SW 1271 (cell line): Measurements from ENCODE around the gene SAMD13.
A peak's percentile ranks its signal among the peaks of the same experiment; 100 is the strongest.

Experiments used
- DNase-seq, 2 experiments: peaks; one replicate each; lab custom pipeline; 2025; lab: John Stamatoyannopoulos, UW

Gene SAMD13, protein sequence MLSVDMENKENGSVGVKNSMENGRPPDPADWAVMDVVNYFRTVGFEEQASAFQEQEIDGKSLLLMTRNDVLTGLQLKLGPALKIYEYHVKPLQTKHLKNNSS

DNA sequence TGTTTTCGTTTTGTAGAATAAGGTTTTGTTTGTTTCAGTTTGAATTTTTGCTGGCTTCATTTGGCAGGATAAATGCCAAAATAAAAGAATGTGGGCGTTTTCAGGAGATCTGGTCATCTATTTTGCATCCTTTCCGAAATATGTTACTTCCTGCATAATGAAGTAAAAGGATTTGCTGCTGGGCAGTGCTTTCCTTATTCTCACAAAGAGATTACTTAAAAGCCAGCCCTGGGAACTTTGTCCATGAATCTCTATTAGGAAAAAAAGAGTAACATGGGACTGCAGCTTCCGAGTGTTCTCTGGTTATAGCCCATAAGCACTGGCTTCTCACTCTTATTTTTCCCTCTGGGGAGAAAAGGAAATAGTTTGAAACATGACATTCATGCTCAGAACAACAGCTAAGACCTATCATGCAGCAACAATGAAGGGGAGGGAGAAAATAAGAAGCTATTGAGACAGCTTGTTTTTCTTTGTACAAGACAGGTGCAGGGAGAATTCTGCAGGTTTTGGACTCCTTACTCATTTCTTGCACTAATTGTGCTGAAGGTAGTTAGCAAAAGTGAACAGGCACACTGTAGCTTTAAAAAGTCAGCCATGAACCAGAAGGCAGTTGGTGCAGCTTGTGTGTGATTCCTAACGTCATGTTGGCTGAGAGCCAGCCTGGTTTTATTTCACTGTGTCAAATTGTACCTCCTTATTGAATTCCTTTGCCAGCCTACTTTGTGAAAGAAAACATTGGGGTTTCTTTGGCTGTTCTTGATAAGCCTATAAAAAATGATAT is at the start of gene SAMD13:
TSS of gene SAMD13 (plus strand) at position 705 of the 781 bp plus-strand sequence. CDS start 1,527 bp downstream, outside the sequence.
- peak in 1 of 2 experiments; percentile 33 for DNase-seq

DNA sequence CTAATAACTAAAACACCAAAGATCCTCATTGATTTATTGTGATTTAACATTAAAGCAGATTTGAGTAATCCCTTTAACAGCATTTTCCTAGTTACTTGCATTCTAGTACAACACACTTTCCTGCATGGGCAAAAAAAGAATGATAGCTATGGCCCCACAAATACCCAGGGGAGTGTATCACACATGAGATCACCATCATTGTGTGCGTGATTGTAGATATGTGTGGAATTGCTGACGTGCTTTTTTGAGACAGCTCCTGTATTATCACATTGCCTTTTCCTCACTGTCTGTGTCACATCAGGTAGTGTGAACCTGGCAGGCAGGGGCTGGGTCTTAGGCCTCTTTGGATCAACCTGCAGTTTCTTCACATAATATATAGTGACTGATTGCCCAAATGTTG is 48.5 kb upstream of the SAMD13 start:
- no peak for DNase-seq

DNA sequence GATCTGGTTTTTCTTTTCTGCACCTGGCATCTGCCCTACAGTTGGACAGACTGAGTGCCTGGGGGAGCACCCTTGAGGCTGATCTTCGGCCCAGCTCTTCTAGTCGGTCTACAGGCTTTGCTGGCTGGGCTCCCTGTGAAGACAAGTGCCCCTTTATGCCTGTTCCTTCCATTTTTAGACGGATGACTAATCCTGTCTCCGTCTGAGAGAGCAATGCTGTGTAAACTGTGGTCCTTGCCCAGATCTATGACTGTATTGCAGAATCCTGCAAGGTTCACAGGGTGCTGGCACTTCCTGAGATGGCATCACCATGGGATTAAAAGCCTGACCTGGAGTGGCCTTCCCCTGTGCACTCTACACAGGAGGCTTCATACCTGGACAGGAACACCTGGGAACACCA is 47.6 kb upstream of the SAMD13 start:
- peak; percentile 77 to 92 for DNase-seq

GRCh38 chr1:84254703-84255238 is 46.7 kb upstream of the SAMD13 start:
- DNase-seq, result no peak

GRCh38 chr1:84255582-84255981 is 45.9 kb upstream of the SAMD13 start:
- no peak for DNase-seq

DNA sequence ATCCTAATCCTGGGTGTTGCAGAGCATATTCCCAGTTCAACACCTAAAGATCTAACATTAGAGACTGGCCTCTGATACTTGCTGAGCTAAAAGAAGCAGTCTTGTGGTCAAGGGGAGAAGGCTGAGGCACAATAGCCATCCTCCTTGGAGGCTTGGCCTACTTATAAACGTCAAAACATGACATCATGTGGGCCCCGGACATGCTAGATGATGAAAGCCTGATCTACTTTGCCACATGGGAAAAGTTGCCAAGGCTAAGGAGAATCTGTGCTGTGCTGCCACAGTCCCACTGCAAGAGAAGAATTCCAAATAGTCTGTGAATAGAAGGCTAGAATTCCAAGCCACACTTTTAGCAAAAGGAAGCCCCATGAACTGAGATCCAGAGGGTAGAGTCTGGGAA is 43.9 kb upstream of the SAMD13 start:
- no peak for DNase-seq

DNA sequence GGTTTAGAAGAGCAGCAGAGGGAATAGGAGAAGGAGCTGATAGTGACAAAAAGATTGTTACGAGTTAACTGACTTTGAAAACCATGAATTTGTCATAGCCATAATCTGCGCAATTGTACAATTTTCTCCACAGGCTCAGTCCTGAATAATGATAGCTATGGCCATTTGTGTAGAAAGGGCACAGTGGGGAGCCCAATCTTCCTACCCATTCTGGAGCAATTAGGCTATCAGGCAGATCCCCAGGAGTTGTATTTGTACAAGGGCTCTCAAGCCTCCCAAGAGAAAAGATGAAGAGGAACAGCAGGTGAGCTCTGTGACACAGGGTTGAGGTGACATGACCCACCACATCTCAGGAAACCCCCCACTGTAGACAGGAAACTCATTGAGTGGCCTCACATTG is 42.1 kb upstream of the SAMD13 start:
- DNase-seq, result no peak

GRCh38 chr1:84259989-84260388 is 41.5 kb upstream of the SAMD13 start:
- DNase-seq, result no peak

DNA sequence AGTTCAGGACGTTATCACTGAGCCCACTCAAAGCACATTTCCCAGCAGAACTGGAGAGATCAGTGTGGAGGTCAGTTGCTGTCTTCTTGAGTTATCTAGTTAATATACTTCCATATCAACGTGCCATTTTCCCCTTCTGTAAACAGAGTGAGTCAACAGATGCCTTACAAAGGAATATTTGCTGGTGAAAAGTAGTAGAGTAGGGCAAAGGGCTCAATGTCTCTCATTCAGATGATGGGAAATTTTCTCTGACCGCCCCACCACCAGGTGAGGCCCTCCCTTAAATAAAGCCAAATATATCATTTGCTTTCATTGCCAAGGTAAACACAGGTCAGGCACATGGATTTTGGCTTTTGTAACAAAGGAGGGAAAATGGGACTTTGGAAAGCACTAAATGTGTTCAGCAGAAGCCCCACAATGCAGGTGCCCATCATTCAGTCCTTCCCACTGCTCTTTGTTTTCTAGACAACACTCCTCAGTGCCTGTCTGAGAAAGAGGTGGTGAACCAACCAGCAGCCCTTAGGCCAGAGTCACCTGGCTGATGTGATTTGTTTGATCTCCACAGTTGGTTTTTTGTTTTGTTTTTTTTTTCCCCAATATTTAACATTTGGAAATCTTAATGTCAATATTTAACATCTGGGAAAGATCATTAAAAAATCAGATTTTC is 40.5 kb upstream of the SAMD13 start:
- DNase-seq, result no peak

- DNase-seq, result no peak
These were observed 36.5 kb upstream of the SAMD13 start for GRCh38 chr1:84264961-84265360.

- no peak for DNase-seq
These were observed 35.6 kb upstream of the SAMD13 start for GRCh38 chr1:84265867-84266266.

- DNase-seq, result no peak
These were observed 34.8 kb upstream of the SAMD13 start for GRCh38 chr1:84266748-84267147.

- no peak for DNase-seq
These were observed 34.0 kb upstream of the SAMD13 start for GRCh38 chr1:84267476-84267875.

DNA sequence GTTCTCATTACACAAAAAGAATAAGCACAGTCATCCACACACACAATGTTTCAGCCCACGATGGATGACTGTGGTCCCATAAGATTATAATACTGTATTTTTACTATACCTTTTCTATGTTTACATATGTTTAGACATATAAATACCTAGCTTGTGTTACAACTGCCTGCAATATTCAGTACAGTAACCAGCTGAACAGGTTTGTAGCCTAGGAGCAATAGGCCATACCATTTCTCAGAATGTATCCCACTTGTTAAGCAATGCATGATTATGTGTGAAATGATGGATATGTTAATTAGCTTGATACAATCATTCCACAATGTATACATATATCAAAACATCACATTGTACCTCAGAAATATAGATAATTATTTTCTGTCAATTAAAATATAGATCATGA is 33.2 kb upstream of the SAMD13 start:
- no peak for DNase-seq

GRCh38 chr1:84269306-84269705 is 32.2 kb upstream of the SAMD13 start:
- no peak for DNase-seq

- no peak for DNase-seq
These were observed 29.9 kb upstream of the SAMD13 start for GRCh38 chr1:84271441-84272151.

DNA sequence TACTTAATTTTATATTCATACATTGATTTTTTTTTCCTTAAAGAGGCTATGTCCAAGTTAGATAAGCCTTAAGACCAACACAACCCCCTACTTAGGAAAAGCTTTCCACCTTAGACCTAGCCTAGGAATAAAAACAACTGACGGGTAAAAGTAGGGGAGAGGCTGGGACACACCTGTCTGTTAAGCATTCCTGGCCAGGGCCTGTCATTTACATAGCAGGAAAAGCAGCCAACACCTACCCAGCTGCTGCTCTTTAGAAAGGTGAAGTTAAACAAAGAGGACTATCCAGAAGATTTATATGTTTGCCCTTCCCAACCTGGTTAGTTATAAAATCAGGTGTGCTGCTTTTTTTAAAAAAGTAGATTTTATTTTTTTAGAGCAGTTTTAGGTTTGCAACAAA is 29.1 kb upstream of the SAMD13 start:
- no peak for DNase-seq

DNA sequence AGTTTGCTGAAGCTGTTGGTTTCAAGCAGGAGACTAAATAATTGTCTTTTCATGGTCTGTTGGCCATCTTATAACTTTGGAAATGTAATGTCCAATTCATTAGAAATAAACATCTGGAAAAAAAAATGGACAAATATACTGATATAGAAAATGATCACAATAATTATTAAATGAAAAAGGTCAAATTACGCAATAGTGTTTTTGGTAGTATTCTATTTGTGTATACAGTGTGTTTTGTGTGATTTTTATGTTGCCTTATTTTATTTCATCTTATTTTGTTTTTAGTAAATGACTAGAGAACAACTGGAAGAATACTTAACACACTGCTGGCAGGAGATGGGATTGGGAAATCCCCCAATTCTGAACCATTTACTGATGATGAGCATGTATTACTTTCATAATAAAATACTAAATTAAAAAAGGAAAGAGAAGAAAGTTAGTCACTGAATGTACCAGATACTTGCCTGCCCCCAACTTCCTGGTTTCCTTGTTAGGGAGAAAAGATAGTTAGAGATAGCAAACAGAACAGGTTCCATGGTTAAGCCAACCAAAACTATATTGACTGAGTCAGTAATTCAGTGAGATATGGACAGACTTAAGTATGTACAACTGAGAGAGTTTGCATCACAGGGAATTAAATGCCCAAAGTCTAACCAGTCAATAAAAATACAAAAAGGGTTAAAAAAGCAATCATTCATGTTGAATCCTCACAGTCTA is 24.0 kb upstream of the SAMD13 start:
- no peak for DNase-seq

DNA sequence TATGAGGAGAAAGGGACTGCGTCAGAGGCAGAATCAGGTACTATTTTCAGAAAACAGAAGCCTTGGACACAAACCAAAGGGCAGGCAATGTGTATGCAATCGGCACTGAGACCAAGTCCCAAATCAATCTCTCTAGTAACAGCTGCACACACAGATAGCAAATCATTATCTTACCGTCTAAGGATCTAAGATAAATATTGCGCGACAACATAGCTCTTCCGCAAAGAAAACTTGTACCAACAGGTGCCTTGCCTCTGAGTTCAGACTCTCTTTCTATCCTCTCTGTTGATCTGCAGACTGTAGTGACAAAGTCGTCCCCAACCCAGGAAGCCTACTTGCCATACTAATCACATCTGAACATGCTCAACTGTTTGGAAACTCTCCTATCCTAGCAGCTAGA is 22.6 kb upstream of the SAMD13 start:
- DNase-seq, result no peak

DNA sequence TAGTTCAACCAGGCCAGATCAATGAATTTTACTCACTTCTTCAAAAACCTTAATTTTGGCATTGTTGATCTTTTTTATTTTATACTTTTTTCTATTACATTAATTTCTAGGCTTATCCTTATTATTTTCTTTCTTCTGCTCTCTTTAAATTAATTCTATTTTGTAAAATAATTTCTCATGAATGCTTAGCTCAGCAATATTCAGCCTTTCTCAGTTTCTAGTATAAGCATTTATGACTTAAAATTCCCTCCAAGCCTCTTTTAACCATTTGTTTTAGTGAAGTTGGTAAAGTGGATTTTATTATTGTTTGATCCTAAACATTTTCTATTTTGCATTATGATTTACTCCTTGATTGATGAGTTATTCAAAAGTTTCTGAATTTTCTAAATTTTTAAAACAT is 20.6 kb upstream of the SAMD13 start:
- DNase-seq, result no peak

DNA sequence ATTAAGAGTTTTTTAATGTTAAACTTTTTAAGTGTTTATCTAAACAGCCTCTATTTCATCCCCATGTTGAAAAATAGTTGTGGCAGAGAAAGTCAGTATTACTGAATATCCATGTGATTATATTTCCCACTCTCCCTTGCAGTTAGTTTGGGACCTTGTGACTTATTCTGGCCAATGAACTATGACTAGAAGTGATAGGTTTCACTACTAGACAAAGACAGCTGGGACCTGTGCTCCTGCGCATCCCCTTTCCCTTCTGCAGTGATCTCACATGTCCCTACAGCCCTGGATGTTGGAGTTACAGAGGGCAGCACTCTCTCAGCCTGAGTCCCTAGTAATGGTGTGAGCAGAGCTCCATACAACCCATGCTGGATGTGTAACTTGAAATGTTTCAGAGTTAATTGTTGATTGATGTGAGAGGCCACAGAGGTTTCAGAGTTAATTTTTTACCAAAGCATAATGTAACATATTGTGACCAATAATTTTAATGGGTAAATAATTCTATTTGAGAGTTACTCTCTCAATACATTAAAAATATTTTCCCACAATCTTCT is 18.7 kb upstream of the SAMD13 start:
- no peak for DNase-seq

DNA sequence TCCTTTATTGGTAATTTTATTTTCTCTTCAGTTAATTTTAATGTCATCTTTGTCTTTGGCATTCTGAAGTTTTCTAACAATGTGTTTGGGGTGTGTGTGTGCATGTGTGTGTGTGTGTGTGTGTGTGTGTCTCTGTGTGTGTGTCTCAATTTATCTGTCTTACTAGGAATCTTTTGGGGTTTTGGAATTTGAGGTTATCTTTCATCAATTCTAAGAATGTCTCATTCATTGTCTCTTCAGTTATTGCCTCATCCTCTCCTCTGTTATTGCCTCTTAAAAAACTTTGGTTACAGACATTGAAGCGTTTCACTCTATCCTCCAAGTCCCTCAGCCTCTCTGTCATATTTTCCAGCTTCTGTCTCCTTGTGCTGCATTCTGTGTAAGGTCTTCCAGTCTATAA is 18.1 kb upstream of the SAMD13 start:
- DNase-seq, result no peak
